WTC11 (cell line): ENCODE results near the gene SEMA3D.

Experiments used
- CBFB ChIP-seq: sonication (generic); formaldehyde crosslinking; IDR thresholded peaks from 2 replicates; pipeline ENCODE4 v1.8.1; 2022; ENCODE audit warnings: mild to moderate bottlenecking, low read depth, missing genetic modification reagents
- TF ChIP-seq, protein P1 (sequence below): fragments of 200-600 bp; IDR thresholded peaks from 2 replicates; pipeline ENCODE4 v1.8.0; 2022; ENCODE audit warnings: antibody characterized with exemption
- TF ChIP-seq, protein P2 (sequence below): sonication (generic); formaldehyde crosslinking; IDR thresholded peaks from 2 replicates; pipeline ENCODE4 v1.8.0; 2022; ENCODE audit warnings: mild to moderate bottlenecking, missing genetic modification reagents

DNA sequence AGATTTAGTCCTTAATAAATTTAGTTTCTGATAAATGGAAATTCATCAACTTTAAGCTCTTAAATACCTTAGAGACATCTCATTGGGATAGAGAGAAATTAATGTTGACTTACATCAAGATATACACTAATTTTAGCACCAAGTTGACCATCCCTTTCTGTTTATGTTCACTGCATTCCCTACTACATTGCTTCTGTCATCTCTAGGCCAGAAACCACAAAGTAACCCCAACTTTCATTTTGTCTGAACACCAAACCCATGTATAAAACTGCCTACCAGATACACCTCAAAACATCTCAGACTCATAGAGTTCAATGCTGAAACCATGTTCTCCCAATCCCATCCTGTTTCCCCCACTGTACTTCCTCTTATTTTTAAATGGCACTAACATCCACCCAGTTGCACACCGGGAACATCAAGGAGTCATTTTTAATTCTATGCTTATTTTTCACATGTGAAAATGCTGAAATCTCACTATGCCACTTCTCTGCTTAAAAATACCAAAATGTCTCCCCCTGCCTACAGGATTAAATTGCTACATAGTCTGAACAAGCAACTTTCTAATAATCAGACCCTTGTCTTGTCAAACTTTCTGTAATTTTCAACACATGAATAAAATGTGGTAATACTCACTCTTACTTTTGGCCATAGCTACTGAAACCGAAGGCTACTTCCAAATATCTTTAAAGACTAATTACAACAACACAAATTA lies 201.6 kb downstream of the SEMA3D start:
- TF ChIP-seq, protein P1, sequence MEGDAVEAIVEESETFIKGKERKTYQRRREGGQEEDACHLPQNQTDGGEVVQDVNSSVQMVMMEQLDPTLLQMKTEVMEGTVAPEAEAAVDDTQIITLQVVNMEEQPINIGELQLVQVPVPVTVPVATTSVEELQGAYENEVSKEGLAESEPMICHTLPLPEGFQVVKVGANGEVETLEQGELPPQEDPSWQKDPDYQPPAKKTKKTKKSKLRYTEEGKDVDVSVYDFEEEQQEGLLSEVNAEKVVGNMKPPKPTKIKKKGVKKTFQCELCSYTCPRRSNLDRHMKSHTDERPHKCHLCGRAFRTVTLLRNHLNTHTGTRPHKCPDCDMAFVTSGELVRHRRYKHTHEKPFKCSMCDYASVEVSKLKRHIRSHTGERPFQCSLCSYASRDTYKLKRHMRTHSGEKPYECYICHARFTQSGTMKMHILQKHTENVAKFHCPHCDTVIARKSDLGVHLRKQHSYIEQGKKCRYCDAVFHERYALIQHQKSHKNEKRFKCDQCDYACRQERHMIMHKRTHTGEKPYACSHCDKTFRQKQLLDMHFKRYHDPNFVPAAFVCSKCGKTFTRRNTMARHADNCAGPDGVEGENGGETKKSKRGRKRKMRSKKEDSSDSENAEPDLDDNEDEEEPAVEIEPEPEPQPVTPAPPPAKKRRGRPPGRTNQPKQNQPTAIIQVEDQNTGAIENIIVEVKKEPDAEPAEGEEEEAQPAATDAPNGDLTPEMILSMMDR: no peak
- TF ChIP-seq, protein P2, sequence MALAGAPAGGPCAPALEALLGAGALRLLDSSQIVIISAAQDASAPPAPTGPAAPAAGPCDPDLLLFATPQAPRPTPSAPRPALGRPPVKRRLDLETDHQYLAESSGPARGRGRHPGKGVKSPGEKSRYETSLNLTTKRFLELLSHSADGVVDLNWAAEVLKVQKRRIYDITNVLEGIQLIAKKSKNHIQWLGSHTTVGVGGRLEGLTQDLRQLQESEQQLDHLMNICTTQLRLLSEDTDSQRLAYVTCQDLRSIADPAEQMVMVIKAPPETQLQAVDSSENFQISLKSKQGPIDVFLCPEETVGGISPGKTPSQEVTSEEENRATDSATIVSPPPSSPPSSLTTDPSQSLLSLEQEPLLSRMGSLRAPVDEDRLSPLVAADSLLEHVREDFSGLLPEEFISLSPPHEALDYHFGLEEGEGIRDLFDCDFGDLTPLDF: no peak
- no peak for TF ChIP-seq CBFB (CRISPR knock-in tag)
